IMR-90 (cell line): ENCODE results near the gene TDG.

Experiments
- CEBPB ChIP-seq: IDR thresholded peaks from 2 replicates; pipeline ENCODE4 v1.6.1; 2012; ENCODE audit warnings: low read depth, low read length, improper control_type of control experiment
- CTCF ChIP-seq: conservative IDR thresholded peaks from 2 replicates; pipeline ENCODE4 v1.5.1; 2012; ENCODE audit warnings: mild to moderate bottlenecking, low read depth, low read length, improper control_type of control experiment
- MXI1 ChIP-seq: IDR thresholded peaks from 2 replicates; pipeline ENCODE4 v1.6.1; 2012; ENCODE audit warnings: low read depth, mild to moderate bottlenecking, low read length, moderate library complexity, borderline replicate concordance
- POLR2A ChIP-seq: IDR thresholded peaks from 2 replicates; pipeline ENCODE4 v1.6.1; 2012; ENCODE audit warnings: mild to moderate bottlenecking, low read depth, low read length
- RAD21 ChIP-seq: IDR thresholded peaks from 2 replicates; pipeline ENCODE4 v1.6.1; 2012; ENCODE audit warnings: low read length, improper control_type of control experiment
- RCOR1 ChIP-seq: IDR thresholded peaks from 2 replicates; pipeline ENCODE4 v1.6.1; 2012; ENCODE audit warnings: mild to moderate bottlenecking, low read length, improper control_type of control experiment; ENCODE audit not compliant: insufficient replicate concordance
- SMC3 ChIP-seq: fragments of 150-350 bp; IDR thresholded peaks from 2 replicates; pipeline ENCODE4 v1.6.1; 2016; ENCODE audit warnings: low read depth, mild to moderate bottlenecking, antibody characterized with exemption, low read length, moderate library complexity
- USF2 ChIP-seq: fragments of 150-350 bp; IDR thresholded peaks from 2 replicates; pipeline ENCODE4 v1.6.1; 2017; ENCODE audit warnings: mild to moderate bottlenecking, antibody characterized with exemption, low read length, low read depth

- TF ChIP-seq CTCF (no peak), CEBPB (no peak), MXI1 (no peak), USF2 (no peak), RCOR1 (no peak), RAD21 (no peak), POLR2A (no peak), SMC3 (no peak)
Observed at GRCh38 chr12:103944964-103945363, 20.7 kb upstream of the TDG start.
